HG03095 (cell line): Measurements from ENCODE around the gene KYNU.
"Not testable (repeated sequence)": the region's sequence is repeated elsewhere in the genome, so short reads cannot be mapped to it uniquely, and the experiment has no call there.

ENCODE experiments used
- ATAC-seq: cut with Tn5 transposase; IDR thresholded peaks from one replicate; pipeline ENCODE4 v1.9.1; 2021; ENCODE audit warnings: moderate library complexity; ENCODE audit not compliant: unreplicated experiment

Gene KYNU

DNA sequence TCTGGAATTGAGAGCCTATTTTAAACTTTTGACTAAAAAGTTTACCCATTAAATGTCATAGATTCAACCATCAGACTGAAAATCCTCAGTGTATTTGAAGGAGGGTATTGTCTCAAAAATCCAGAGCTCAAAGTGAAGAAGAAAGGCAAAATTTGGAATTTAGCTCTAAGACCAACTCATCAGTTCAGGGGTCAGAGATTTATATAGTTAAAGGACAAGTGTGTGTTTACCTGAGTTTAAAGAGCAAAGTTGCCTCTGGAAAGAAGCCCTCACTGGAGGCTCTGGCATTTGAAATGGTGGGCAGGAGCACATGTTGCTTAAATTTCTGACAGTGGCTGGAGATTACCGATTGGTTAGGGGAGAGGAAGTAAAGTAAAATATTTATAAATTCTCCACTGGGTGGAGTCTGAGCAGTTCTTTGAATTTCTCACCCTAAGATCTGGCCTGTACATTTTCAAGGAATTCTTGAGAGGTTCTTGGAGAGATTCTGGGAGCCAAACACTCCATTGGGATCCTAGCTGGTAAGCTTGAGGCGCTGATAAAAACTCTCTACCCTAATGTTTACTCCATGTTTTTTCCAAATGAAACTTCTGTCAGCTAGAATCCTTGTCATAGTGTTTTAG, at the start of gene KYNU:
Gene KYNU, plus strand, starts transcription at position 449 of the 623 bp plus-strand sequence. CDS start 7,704 bp downstream, outside the sequence.
- ATAC-seq = peak; percentile 52

GRCh38 chr2:142834021-142834420, 43.4 kb upstream of the KYNU start:
- ATAC-seq = no peak

GRCh38 chr2:142840436-142840835, 37.0 kb upstream of the KYNU start:
- ATAC-seq = no peak

- no peak for ATAC-seq
These were observed 35.7 kb upstream of the KYNU start for GRCh38 chr2:142841788-142842187.

DNA sequence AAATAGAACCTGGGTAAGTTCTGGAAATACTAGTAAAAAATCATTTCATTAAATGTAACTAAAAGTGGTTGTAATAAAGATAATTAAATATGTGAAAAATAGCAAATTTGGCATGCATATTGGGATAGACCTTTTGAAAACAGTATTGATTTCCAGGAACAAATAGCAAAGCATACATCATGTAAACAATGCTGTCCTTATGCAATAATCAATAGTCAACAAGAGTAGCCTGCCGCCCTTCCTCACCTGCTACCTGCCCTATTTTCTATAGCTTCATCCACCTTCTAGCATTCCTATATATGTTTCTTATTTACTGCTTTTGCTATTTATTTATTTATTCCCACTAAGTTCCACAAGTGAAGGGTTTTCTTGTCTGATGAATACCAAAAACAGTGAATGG, 35.1 kb upstream of the KYNU start:
- no peak for ATAC-seq

GRCh38 chr2:142843731-142844130, 33.7 kb upstream of the KYNU start:
- ATAC-seq = no peak

DNA sequence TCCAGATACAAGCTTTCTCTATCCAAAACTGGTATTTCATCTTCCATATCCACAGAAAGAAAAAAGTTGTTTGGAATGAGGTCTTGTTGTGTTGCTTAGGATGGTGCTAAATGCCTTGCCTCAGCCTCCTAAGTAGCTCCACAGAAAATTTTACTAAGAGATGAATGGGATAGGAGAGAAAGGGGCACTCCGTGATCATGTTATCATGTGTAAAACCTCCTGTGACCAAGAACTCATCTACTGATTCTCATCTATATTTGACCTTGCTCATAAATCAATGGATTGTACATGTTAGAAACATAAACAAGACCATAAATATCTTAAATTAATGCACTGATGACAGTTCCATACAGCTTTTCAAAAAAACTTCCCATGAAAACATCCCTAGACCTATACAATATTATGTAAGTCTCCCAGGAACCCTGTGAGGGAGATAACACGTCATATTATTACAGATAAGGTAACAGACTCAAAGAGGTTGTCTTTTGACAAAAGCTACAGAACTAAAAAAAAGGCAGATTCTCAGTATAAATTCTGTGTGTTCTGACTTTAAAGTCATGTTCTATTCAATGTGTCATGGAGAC, 29.3 kb upstream of the KYNU start:
- no peak for ATAC-seq

DNA sequence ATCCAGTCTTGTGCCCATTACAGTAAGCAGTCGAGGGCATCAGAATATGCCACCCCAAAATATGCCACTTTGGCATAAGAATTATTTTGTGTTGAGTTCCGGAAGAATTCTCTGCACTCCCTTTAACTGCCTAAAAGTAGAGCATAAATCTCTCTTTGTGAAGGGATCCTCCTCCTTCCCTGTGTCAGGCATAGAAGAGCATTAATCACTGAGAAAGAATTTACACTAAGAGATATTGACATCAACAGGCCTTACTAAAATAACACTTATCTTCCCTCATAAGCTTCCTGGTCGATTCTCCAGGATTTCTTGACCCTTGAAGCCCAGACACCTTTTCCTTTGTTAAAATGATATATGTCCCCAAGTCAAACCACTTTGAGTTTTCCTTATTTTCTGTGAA, 27.6 kb upstream of the KYNU start:
- ATAC-seq = no peak

DNA sequence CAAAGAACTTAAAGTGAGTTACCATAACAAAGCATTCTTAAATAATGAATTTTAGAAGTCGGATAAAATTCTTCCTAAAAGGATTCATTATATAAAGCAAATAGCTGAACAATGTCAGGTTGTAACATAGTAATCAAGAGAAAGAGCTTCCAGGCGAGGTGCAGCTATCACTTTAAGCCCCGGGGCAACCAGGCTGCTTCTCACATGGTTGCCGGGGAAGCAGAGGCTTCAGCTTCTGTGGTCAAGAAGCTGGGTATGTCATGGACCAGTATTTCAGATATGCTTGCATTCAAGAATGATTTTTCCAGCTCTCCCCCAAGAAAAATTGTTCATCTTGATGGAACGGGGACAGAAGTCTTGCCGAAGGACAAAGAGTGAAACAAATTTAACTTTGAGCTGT, 23.6 kb upstream of the KYNU start:
- ATAC-seq = no peak

- ATAC-seq = no peak
These were observed 20.0 kb upstream of the KYNU start for GRCh38 chr2:142857256-142858164.

DNA sequence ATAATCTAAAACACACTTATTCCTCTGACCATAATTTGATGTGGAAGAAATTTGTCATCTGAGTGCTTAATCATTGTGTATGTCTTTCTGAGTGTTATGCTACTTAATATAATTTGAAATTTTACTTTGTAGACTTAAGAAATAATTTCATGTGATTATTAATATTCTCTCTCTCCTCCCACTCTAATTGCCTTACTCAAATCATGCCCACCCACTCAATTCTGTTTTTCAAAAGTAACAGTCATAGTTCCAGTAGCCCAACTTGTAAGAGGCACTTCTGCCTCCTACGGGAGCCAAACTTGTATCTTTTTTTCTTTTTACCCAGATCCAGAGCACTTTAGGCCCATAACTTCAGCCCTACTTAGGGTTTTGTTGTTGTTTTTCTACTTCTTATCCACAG, 18.5 kb upstream of the KYNU start:
- no peak for ATAC-seq

- ATAC-seq = no peak
These were observed 15.2 kb upstream of the KYNU start for GRCh38 chr2:142862299-142862698.

- no peak for ATAC-seq
These were observed 14.6 kb upstream of the KYNU start for GRCh38 chr2:142862847-142863246.

- ATAC-seq = no peak
These were observed 13.9 kb upstream of the KYNU start for GRCh38 chr2:142863485-142863961.

- not testable (repeated sequence) for ATAC-seq
These were observed 12.9 kb upstream of the KYNU start for GRCh38 chr2:142864605-142865004.

DNA sequence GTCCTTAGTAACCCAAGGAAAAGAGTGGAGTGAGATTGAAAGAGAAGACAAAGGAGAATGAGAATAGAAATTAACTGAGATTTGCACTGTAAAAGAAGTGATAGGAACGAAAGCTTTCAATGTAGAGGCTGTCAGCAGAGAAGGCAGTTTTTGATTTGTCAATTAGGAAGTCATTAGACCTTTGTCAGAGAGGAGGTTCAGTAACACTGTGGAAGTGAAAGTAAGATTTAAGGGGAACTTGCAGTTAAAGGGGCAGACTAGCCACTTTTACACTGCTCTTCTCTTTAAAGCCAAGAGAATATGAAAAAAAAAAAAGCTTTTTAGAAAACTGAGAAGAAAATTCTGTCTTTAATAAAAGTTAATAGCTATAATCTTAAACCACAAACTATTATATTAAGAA, 11.5 kb upstream of the KYNU start:
- peak; percentile 91 for ATAC-seq

DNA sequence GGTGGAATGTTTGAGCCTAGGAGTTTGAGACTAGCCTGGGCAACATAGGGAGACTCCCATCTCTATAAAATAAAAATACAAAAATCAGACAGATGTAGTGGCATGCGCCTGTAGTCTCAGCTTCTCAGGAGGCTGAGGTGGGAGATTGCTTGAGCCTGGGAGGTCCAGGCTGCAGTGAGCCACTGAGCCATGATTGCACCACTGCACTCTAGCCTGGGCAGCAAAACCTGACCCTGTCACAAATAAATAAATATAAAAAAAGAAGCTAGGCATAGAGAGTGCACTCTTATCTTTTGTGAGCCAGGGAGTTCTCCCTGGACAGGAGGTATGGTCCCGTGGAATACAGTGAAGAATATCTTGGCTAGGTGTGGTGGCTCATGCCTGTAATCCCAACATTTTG, 11.0 kb upstream of the KYNU start:
- peak; percentile 15 for ATAC-seq

DNA sequence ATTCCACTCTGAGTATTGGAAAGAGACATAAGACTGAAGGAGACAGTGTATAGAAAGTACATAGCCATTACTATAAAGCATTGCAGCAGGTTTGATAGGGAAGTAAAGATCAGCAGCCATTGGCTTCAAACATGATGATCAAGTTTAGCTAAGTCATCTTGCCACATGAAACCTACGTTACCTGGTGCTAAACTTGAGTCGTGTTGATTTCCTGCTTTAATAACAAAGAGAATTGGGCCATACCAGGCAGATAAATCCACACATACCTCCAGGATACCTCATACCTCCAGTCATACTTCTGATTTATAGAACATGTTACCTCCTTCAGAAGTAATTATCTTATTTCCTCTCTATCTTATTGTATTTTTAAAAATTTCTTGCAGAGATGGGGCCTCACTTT, 10.3 kb upstream of the KYNU start:
- no peak for ATAC-seq

DNA sequence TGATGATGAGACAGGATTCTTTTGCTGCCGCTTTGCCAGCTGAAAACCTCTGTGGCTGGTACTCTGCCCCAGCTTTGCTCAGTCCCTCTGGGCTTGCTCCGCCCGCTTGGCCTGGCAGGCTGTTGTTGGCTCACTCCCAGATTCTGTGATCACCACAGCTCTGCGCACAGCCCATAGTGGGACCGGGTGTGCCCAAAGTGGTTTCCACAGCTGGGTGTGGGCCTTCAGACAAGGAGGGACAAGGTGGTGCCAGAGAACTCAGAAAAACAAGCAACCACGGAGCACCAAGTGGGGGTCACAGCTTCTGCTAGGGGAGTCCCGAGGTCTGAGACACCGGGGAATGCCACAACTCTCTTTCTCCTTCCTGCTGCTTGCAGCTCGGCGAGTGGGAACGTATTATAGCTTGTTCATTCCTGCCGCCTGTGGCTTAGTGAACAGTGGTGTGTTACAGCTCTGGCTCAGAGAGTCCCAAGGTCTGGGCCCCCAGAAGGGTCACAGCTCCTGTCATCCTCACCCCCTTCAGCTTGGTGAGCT, 9.2 kb upstream of the KYNU start:
- peak; percentile 24 for ATAC-seq

GRCh38 chr2:142869065-142869460, 8.4 kb upstream of the KYNU start:
- ATAC-seq = not testable (repeated sequence)

DNA sequence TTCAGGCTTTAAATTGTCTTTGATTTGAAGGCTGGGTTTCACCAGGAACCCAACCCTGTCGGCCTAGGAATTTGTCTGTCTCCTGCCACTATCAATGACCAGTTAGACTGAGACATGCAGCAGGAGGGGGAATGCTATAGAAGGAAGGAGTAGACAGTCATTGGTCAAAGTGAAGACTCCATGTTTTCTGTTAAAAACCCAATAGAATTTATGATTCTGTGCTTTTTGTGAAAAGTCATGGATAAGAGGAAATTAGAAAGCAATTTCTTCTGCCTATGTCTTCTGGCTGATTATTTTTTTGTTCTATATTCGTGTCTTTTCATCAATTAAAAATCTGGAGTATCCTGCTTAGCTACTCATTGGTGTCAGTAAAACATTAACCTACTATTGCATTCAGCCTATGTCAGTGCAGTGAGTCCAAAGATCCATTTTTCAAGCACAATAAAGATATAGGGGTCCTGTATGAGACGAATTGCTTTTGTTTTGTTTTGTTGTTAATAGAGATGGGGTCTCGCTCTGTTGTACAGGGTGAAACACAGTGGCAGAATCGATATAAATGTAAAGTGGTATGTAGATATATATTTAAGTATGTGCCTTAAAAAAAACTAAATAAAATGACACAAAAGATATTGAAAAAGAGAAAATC, 7.9 kb upstream of the KYNU start:
- ATAC-seq = no peak
